ENCODE measurements around the gene CYTH1.

CYTH1 gene

GRCh38 chr17:78805301-78805700 lies 23.2 kb upstream of the CYTH1 start:
- DNase-seq (ENCODE audit: low read depth, low spot score), result no peak

GRCh38 chr17:78804777-78805176 lies 22.7 kb upstream of the CYTH1 start:
- no peak for DNase-seq (ENCODE audit: low read depth, low spot score)

- no peak for DNase-seq (ENCODE audit: low read depth, low spot score)
Observed at GRCh38 chr17:78803186-78803845, 21.2 kb upstream of the CYTH1 start.

- no peak for DNase-seq (ENCODE audit: low read depth, low spot score)
Observed at GRCh38 chr17:78802459-78802858, 20.4 kb upstream of the CYTH1 start.

DNA sequence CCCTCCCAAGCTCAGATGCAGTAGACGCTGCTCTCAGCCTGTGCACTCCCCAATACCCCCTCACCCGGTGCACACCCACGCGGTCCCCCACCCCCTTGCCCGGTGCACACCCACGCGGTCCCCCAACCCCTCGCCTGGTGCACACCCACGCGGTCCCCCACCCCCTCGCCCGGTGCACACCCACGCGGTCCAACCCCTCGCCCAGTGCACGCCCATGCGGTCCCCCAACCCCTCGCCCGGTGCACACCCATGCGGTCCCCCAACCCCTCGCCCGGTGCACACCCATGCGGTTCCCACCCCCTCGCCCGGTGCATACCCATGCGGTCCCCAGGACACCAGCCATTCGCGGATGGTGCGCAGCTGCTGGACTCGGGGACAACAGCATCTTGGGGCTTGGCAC lies 19.9 kb upstream of the CYTH1 start:
- no peak for DNase-seq (ENCODE audit: low read depth, low spot score)

DNA sequence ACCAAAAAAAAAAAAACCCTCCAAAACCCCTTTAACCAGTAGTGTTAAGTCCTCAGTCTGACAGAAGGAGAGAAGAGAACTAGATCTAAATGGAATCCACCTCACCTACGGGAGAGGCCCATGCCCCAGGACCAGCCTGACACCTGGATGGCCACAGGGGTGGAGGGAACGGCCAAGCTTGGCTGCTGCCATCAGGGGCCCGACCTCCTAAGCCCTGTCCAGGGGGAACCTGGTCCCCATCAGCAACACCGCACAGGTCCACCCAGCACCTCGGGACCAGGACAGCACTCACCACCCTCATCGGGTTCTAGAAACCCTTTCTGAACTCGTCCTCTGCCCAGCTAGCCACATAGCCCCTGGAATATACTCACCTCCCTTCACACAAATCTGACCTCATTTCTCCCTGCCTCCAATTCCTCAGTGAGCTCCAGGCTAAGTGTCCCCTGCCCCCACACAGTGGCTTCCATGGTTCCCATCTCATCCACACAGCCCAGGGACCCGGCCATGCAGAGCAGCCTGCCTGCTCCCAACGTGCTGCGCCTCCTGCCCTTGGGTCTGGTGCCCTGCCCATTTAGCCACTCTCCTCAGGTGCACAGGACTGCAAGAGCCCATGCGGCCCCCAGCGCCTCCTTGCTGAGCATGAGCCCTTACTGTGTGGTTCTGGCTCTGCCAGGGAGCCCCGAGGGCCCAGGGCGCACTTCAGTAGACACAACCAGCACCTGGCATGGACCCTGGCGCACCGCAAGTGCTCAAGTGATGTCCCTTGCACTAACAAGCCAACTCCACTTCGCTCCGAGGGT lies 18.3 kb upstream of the CYTH1 start:
- no peak for DNase-seq (ENCODE audit: low read depth, low spot score)

DNA sequence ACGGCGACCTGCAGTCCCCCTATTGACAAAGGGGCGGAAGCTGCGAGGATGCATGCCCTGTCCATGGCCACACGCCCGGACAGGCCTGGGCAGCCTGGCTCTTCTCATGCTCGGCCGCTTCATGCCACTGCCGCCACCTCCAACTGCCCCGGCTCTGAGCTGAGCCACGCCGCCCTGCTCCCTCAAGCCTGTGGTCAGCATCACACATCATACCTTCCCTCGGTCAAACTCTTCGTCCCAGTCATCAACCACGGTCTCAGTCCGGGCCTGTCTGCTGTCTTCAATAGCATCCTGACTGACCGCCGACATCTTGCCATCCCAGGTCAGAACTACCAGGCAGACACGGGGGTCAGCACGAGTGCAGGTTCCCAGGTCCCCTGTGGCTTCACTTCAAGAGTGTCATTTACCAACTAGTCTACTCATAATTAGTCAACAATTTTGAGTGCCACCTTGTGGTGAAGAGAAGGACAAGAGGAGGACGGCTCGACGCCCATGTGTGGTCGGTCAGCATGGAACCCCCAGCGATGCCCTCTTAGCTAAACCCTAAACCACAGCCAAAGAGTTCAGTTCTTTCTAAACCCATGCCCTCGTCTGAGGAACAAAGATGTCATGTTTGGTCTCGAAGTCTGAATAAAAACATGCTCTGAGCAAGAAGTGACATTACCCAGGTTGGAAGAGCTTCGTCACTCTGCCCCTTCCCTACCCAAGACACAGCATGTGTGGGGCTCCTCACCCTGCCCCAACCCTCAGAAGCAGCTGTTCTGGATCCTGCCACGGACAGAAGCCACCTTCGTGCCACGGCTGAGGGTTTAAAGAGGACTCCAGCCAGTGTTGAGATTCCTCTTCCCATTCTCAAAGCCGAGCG lies 16.9 kb upstream of the CYTH1 start:
- DNase-seq (ENCODE audit: low read depth, low spot score), result peak; percentile 43

DNA sequence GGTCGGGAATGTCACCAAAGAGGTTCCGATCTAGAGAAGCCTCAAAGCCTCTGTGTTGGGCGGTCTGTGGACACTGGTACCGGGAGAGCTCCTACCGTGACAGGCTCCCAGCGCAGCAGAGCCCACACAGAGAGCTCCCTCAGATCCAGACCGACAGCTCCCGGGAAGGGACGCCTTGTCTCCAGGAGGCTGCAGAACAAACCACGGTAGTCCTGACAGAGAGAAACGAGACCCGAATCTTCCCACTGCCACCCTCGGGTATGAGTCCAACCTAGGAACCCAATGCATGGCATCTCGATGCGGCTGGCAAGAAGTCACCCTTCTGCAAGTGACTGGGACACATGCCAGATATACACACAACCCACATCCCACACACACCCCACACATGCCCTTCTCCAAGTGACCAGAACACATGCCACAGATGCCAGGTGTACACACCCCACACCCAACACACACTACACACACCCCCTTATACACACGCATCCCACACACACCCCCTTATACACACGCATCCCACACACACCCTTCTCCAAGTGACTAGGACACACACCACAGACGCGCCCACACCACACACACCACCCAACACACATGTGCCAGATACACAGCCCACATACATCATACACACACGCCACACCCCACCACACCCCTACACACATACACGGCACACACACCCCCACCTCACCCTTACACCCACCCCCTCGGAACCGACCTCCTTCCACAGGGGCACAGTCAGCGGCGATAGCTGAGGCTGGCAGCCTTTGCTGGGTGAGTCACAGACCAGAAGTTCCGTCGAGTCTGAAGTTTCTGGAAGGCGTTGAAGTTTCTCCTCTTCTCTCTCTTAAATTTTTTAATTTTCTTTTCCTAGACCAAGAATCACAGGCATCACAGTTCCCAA lies 15.9 kb upstream of the CYTH1 start:
- DNase-seq (ENCODE audit: low read depth, low spot score), result peak; percentile 32

GRCh38 chr17:78797213-78797612 lies 15.1 kb upstream of the CYTH1 start:
- DNase-seq (ENCODE audit: low read depth, low spot score), result no peak

GRCh38 chr17:78796517-78796900 lies 14.4 kb upstream of the CYTH1 start:
- DNase-seq (ENCODE audit: low read depth, low spot score), result no peak

DNA sequence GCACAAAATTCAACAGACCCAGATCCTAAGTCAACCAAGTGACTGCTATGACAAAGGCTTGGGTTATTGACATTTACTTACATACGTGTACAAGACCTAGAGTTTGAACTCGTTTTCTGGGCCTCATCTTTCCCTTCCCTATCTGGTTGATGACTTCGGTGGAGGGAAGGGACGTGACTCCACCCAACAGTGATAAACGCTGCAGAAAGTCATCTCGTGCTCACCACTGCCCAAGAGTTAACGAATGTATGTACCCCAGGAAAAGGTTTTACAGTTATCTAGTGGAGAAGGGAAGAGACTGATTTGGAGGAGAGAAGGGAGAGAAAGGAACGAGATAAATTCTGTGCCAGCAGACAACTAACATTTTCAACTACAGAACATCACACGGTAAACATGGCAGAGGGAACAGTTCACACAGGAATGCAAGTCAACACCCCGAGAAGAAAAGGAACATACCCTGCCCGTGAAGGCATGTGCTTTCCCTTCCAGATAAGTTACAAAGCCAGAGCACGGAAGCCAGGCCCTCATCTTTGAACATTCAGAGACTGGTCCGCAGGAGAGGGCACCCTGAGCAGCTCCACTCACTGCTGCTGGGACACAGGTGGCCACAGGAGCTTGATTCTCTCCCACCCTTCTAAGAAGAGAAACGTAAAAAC lies 13.9 kb upstream of the CYTH1 start:
- no peak for DNase-seq (ENCODE audit: low read depth, low spot score)

DNA sequence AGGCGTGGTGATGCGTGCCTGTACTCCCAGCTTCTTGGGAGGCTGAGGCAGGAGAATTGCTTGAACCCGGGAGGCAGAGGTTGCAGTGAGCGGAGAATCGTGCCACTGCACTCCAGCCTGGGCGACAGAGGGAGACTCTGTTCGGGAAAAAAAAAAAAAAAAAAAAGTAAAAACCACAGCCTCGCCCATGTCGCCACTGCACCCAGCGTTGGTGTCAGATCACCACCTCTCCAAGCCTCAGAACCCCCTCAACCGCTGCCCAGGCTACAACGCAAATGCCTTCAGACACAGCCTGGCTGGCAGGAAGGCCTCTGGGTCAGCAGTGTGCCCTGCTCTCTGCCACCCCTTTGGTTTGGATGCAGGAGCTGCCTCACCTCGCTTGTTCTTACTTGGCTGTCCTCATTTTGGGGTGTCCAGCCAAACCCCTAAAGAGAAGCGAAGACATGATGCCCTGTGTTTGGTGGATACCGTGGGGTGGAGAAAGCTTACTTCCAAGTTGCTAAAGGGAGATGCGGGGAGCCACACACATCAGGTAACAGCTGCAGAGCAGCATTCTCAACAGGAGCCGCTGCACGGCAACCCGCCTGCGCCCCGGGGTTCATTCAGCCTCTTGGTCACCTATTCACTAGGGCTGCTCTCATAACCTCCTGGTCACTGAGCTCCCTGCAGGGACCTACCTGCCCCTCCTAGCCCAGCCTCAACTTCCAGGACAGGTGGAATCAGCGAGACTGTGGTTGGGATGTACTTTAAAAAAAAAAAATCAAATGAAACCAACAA lies 13.0 kb upstream of the CYTH1 start:
- no peak for DNase-seq (ENCODE audit: low read depth, low spot score)

DNA sequence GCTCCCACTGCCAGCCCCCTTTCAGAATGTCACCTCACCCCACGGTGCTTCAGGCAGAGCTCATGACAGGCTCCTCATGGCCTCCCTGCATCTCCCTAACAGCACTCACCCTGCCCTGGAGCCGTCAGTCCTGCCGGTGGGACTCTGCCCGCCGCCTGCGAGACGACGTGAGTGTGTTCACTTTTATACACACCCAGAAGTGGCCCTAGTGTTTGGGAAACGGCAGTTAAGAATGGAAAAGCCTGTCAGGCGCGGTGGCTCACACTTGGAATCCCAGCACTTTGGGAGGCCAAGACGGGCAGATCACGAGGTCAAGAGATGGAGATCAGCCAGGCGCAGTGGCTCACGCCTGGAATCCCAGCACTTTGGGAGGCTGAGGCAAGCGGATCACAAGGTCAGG lies 12.3 kb upstream of the CYTH1 start:
- no peak for DNase-seq (ENCODE audit: low read depth, low spot score)

- no peak for DNase-seq (ENCODE audit: low read depth, low spot score)
Observed at GRCh38 chr17:78793968-78794367, 11.9 kb upstream of the CYTH1 start.

DNA sequence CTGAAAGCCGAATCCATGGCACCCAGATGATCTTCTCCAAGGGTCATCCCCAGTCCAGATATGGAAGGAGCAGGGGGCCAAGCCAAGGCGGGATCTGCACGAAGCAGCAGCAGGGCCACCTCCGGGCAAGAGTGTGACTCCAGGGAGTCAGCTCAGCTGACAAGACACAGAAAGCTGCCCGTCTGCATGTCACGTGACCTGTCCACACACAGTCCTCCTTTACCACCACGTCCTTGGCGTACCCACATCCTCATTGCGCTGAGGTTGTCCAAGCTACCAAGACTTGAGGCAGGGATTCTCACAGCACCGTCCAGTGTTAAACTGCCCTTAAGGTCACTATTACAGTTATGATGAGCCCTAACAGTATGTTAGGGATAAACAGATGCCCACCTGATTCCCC lies 11.3 kb upstream of the CYTH1 start:
- no peak for DNase-seq (ENCODE audit: low read depth, low spot score)

DNA sequence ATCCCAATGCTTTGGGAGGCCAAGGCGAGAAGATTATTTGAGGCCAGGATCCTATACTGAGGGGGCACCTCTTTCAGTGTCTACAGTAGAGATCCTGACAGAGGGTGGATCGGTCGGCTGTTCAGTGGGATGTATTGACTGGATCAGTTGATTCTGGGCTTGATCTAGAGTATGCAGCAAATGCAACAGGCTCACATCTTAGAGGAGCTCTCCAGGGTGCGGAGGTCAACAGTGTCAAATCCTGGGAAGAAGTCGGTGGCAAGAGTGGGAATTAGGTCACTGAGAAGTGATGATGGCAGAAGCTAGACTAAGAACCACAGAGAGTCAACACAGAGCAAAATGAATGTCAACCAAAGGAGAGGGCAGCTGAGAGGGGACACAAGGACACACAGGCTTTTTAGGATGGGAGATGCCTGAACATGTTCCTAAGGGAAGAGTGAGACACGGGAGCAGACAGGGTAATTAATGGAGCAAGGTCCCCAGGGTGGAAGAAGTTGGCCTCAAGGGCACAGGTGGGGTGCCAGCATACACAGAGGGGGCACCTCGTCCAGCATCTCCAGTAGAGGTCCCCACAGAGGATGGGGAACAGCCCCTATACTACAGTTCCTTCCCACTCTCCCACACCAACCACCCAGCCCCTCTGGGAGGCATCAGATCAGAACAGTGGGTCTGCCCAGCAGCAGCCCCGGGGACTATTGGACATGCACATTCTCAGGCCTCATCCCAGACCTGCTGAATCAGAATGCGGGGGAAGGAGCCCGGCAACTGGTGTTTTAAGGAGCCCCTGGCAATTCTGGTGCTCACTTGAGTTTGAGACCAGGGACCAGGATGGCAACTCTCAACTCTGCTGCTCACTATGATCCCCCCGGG lies 10.0 kb upstream of the CYTH1 start:
- no peak for DNase-seq (ENCODE audit: low read depth, low spot score)

- no peak for DNase-seq (ENCODE audit: low read depth, low spot score)
Observed at GRCh38 chr17:78790552-78790951, 8.5 kb upstream of the CYTH1 start.

- peak; percentile 91 for DNase-seq (ENCODE audit: low read depth, low spot score)
Observed at GRCh38 chr17:78789663-78790181, 7.6 kb upstream of the CYTH1 start.

DNA sequence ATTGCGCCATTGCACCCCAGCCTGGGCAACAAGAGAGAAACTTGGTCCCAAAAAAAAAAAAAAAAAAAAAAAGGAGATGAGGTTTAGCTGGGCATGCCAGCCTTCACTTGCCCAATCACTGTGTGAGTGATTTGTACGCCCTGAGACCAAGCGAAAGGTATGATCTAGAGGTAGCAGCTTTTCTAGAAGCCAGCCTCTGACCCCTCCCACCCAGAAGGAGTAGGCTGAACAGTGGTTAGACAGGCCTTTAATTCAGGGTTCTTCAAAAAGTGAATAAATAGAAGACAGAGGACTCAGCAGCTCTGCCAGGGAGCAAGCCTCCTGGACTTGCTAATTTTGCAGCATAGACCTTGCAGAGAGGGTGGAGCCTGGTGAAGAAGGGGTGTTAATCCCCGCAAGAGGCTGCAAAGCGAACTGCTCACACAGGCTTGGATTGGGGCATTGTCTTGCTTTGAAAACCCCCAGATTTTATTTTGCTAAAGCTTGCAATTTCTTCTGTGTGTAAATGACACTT lies 7.1 kb upstream of the CYTH1 start:
- peak; percentile 26 for DNase-seq (ENCODE audit: low read depth, low spot score)
